ENCODE data around the gene AGBL1. TPM values are rescaled to one million over a fixed set of nuclear protein-coding genes. Genes with fewer than 3 reads are reported as not detected.

Gene AGBL1
- total and polyA plus RNA-seq, 9 donors: under 0.01 to 0.02 TPM; not detected in 7

GRCh38 chr15:86054338-86054737, 25.3 kb upstream of the AGBL1 start:
- Histone ChIP-seq H3K4me3 (no peak overlapping the region), H3K36me3 (no peaks in the 10 kb centered on the region), H3K27ac (no peak overlapping the region), H3K9me3 (no peaks in the 10 kb centered on the region), H3K27me3 (no peaks in the 10 kb centered on the region), H3K4me1 (ENCODE audit: insufficient read depth) (no peaks in the 10 kb centered on the region)
- 71 to 76% (median 71%) methylated on average over 6 of the region's 6 CpGs for WGBS, 3 donors
- no peak for DNase-seq
- intact Hi-C loops (cut with DNase I): no loop called here
- TF ChIP-seq EP300 (IDR thresholded peaks at IDR 0.05) (no peak), POLR2A (IDR thresholded peaks at IDR 0.05) (no peak)
- TF ChIP-seq, protein P1, sequence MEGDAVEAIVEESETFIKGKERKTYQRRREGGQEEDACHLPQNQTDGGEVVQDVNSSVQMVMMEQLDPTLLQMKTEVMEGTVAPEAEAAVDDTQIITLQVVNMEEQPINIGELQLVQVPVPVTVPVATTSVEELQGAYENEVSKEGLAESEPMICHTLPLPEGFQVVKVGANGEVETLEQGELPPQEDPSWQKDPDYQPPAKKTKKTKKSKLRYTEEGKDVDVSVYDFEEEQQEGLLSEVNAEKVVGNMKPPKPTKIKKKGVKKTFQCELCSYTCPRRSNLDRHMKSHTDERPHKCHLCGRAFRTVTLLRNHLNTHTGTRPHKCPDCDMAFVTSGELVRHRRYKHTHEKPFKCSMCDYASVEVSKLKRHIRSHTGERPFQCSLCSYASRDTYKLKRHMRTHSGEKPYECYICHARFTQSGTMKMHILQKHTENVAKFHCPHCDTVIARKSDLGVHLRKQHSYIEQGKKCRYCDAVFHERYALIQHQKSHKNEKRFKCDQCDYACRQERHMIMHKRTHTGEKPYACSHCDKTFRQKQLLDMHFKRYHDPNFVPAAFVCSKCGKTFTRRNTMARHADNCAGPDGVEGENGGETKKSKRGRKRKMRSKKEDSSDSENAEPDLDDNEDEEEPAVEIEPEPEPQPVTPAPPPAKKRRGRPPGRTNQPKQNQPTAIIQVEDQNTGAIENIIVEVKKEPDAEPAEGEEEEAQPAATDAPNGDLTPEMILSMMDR (IDR thresholded peaks at IDR 0.05): no peak

- H3K4me1 ChIP-seq (ENCODE audit: insufficient read depth): no peaks in the 10 kb centered on the region
- H3K9me3 ChIP-seq: no peaks in the 10 kb centered on the region
- WGBS, 3 donors: 72 to 83% (median 74%) methylated on average over 4 of the region's 4 CpGs
- no peak overlapping the region for H3K27ac ChIP-seq
- H3K27me3 ChIP-seq: no peaks in the 10 kb centered on the region
- H3K4me3 ChIP-seq: no peak overlapping the region
- H3K36me3 ChIP-seq: no peaks in the 10 kb centered on the region
- TF ChIP-seq, protein P1 (IDR thresholded peaks at IDR 0.05): no peak
- TF ChIP-seq EP300 (IDR thresholded peaks at IDR 0.05) (no peak), POLR2A (IDR thresholded peaks at IDR 0.05) (no peak)
- intact Hi-C loops (cut with DNase I): no loop called here
- DNase-seq: no peak
These were observed 24.0 kb upstream of the AGBL1 start for GRCh38 chr15:86055688-86056087.

DNA sequence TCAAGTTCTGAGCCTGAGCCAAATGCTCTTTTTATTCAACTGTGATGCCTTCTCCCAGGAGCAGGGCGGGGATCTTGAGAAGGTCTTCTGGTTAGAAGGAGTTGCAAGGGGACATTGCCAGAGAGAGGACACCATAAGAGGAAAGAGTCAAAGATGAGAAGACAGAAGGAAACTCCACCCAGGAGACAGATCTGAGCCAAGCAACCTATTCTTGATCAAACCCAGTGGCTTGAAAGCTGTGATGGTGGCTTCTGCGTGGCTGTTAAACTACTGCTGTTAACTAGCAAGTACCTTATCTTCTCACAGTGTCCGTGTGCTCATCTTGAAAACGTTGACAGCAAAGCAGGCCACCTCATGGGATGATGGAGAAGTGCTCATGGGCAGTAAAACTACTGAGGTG, 19.8 kb upstream of the AGBL1 start:
- Histone ChIP-seq H3K4me1 (ENCODE audit: insufficient read depth) (no peaks in the 10 kb centered on the region), H3K36me3 (no peaks in the 10 kb centered on the region), H3K9me3 (no peaks in the 10 kb centered on the region), H3K4me3 (no peak overlapping the region), H3K27me3 (no peaks in the 10 kb centered on the region), H3K27ac (no peak overlapping the region)
- intact Hi-C loops (cut with DNase I): no loop called here
- 52 to 58% (median 54%) methylated on average over 4 of the region's 4 CpGs for WGBS, 3 donors
- no peak for DNase-seq
- TF ChIP-seq POLR2A (IDR thresholded peaks at IDR 0.05): no peak
- TF ChIP-seq, protein P1 (IDR thresholded peaks at IDR 0.05): no peak
- no peak for TF ChIP-seq EP300 (IDR thresholded peaks at IDR 0.05)

GRCh38 chr15:86060674-86061073, 19.0 kb upstream of the AGBL1 start:
- no peak for DNase-seq
- intact Hi-C loops (cut with DNase I): no loop called here
- WGBS, 3 donors: 35 to 40% (median 37%) methylated on average over 3 of the region's 3 CpGs
- Histone ChIP-seq H3K27me3 (no peaks in the 10 kb centered on the region), H3K36me3 (no peaks in the 10 kb centered on the region), H3K27ac (no peak overlapping the region), H3K4me1 (ENCODE audit: insufficient read depth) (no peaks in the 10 kb centered on the region), H3K9me3 (no peaks in the 10 kb centered on the region), H3K4me3 (no peak overlapping the region)
- TF ChIP-seq EP300 (IDR thresholded peaks at IDR 0.05) (no peak), POLR2A (IDR thresholded peaks at IDR 0.05) (no peak)
- TF ChIP-seq, protein P1 (IDR thresholded peaks at IDR 0.05): no peak
